Keratinocyte (primary cell): Measurements from ENCODE around the gene EPHB2.

Source experiments
- EZH2 ChIP-seq: IDR thresholded peaks from one replicate; pipeline ENCODE4 v1.6.1; 2012; ENCODE audit warnings: inconsistent platforms, mild to moderate bottlenecking, low read length, moderate library complexity
- TF ChIP-seq, protein P1 (sequence below), 3 experiments: IDR thresholded peaks in 1 of 3; conservative IDR thresholded peaks in 1 of 3; optimal IDR thresholded peaks in 1 of 3; 2 replicates in 2 of 3; 3 replicates in 1 of 3; pipeline versions ENCODE3 to v1.5.1; 2011; ENCODE audit warnings: low read length in 3 of 3, mild to moderate bottlenecking in 3 of 3, moderate library complexity in 2 of 3, control low read depth in 1 of 3, inconsistent platforms in 1 of 3; ENCODE audit not compliant: insufficient read depth in 2 of 3; ENCODE audit errors: extremely low read depth in 1 of 3

DNA sequence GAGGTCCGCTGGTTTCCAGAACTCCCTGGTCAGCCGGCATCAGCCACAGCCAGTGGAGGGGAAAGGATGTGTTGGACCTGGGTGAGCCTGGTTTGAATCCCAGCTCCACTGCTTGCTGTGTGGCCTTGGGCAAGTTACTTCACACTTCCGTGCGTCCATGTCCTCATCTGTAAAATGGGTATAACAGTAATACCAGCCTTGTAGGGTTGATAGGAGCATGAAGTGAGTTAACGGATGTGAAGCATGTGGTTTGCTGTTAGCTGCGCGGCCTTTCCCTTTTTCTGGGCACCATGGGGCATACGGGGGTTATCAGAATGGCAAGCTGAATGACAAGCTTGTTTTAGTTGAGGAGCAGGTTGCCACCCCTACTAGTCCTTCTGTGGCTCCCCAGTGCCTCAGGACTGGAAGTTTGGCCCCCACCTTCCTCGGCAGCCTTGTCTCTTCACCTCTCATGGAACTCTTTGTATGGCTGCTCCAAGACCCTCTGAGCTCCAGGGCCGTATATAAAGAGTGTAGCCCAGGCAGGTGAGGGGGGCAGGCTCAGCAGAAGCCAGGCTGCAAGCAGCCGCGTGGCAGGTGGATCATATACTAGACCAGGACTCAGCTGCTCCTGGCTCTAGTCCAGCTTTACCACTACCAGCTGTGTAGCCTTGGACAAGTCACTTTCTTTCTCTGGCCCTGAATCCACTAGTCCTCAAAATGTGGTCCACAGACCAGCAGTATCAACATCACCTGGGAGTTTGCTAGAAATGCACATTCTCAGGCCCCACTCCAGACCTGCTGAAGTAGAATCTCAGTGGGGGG is 166.7 kb downstream of the EPHB2 start:
- TF ChIP-seq, protein P1, sequence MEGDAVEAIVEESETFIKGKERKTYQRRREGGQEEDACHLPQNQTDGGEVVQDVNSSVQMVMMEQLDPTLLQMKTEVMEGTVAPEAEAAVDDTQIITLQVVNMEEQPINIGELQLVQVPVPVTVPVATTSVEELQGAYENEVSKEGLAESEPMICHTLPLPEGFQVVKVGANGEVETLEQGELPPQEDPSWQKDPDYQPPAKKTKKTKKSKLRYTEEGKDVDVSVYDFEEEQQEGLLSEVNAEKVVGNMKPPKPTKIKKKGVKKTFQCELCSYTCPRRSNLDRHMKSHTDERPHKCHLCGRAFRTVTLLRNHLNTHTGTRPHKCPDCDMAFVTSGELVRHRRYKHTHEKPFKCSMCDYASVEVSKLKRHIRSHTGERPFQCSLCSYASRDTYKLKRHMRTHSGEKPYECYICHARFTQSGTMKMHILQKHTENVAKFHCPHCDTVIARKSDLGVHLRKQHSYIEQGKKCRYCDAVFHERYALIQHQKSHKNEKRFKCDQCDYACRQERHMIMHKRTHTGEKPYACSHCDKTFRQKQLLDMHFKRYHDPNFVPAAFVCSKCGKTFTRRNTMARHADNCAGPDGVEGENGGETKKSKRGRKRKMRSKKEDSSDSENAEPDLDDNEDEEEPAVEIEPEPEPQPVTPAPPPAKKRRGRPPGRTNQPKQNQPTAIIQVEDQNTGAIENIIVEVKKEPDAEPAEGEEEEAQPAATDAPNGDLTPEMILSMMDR (optimal IDR thresholded peaks at IDR 0.05 in 1 of 3, IDR thresholded peaks at IDR 0.05 in 1 of 3, conservative IDR thresholded peaks at IDR 0.05 in 1 of 3; ENCODE audit: extremely low read depth in 1 of 3, insufficient read depth in 2 of 3, low read length in 3 of 3) = no peak
- no peak for TF ChIP-seq EZH2
